AG04449 (cell line): ENCODE results near the gene APOBEC3B.

Experiments used
- CTCF ChIA-PET: fragments of 350-600 bp; formaldehyde crosslinking; extraction: SDS; loops from one replicate; lab custom pipeline; 2021; ENCODE audit warnings: antibody characterized with exemption; lab: Yijun Ruan, JAX
- POLR2A ChIA-PET: fragments of 400-600, 350-600 bp; formaldehyde crosslinking; extraction: SDS; loops from one replicate; lab custom pipeline; 2020; ENCODE audit warnings: antibody characterized with exemption, inconsistent platforms; lab: Yijun Ruan, JAX
- DNase-seq: peaks from one replicate; pipeline ENCODE4 v3.0.0-alpha.2; 2010; ENCODE audit warnings: low read depth, low spot score
- H3K4me3 ChIP-seq: 2 replicates; pipeline ENCODE4 v1.5.1; 2011; ENCODE audit warnings: low read depth, mild to moderate bottlenecking, control low read depth, low read length
- TF ChIP-seq, protein P1 (sequence below): IDR thresholded peaks from one replicate; pipeline ENCODE4 v1.5.1; 2011; ENCODE audit warnings: mild to moderate bottlenecking, moderate library complexity, low read length, control low read depth, inconsistent platforms; ENCODE audit not compliant: insufficient read depth; ENCODE audit errors: missing control alignments

Gene APOBEC3B

DNA sequence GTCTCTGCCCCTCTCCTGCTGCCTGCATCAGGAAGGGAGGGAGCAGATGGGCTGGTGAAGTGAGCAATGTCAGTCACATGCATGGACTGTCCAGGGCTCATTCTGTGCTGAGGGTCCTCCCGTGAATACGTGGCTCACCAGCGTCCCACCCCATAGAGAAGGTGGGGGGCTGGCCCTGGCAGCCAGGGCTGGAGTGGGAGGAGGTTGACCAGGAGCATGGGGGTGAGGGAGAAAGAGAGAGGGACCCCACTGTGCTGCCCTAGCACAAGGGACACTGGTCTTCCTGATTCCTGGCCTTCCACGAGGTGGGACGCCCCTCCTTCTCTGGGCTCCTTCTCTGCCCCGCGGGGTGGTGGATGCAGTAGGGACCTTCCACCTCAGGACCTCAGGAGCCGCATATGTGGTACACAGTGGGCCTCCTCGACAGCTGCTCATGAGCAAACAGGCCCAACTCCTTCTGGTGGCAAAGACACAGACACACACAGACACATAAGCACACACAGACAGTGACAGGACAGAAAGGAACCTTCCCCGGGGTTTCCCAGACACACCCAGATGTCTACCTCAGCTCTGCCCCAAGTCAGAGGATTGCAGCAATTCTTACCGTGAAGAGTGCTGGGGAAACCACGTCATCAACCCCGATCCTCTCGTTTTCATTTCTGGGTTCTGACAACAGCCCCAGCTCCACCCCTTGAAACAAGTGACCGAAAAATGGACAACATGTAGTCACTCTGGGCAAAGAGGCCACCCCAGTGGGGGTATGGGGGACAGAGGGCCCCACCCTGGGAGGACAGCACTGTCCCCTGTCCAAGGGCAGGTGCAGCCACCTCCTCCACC lies 28.4 kb upstream of the APOBEC3B start:
- no peak overlapping the region for H3K4me3 ChIP-seq
- ChIA-PET POLR2A (no interaction called here), CTCF (interaction anchor here (0.7 to 1.5 kb wide), 2 partner anchors 11 to 185 kb away, joined by 3 read pairs; no protein-coding TSS in a partner anchor)
- DNase-seq, result no peak
- TF ChIP-seq, protein P1, sequence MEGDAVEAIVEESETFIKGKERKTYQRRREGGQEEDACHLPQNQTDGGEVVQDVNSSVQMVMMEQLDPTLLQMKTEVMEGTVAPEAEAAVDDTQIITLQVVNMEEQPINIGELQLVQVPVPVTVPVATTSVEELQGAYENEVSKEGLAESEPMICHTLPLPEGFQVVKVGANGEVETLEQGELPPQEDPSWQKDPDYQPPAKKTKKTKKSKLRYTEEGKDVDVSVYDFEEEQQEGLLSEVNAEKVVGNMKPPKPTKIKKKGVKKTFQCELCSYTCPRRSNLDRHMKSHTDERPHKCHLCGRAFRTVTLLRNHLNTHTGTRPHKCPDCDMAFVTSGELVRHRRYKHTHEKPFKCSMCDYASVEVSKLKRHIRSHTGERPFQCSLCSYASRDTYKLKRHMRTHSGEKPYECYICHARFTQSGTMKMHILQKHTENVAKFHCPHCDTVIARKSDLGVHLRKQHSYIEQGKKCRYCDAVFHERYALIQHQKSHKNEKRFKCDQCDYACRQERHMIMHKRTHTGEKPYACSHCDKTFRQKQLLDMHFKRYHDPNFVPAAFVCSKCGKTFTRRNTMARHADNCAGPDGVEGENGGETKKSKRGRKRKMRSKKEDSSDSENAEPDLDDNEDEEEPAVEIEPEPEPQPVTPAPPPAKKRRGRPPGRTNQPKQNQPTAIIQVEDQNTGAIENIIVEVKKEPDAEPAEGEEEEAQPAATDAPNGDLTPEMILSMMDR, result no peak

DNA sequence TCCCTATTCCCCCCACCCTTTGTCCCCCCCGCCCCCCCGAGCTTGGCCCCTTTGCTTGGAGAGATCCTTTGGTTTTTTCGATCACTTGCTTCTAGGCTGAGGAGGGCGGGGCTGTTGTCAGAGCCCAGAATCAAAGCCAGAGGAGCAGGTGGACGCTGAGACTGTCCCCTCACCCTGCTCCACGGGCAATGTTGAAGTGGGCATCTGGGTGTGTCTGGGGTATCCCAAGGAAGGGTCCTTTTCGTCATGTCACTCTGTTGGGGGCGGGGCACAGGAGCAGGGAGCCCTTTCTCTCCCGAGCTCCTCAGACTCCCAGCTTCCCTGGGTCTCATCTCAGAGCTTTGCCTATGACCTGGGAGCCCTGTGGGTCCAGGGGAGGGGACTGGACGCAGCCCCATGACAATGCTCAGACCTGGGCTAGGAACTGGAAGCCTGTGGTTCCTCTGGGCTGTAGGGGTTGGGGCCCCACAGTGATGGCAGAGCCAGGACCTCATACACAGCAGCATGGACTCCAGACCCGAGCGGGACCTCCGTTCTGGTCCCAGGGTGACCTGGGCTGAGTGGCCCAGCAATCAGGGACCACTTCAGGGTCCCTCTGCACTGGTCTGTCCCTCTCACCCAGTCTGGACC lies 27.6 kb upstream of the APOBEC3B start:
- no peak for DNase-seq
- POLR2A ChIA-PET, result no interaction called here
- CTCF ChIA-PET, result interaction anchor here (1.5 kb wide), 1 partner anchor 186 kb away, joined by 3 read pairs; no protein-coding TSS in a partner anchor
- no peak overlapping the region for H3K4me3 ChIP-seq
- TF ChIP-seq, protein P1, result no peak

DNA sequence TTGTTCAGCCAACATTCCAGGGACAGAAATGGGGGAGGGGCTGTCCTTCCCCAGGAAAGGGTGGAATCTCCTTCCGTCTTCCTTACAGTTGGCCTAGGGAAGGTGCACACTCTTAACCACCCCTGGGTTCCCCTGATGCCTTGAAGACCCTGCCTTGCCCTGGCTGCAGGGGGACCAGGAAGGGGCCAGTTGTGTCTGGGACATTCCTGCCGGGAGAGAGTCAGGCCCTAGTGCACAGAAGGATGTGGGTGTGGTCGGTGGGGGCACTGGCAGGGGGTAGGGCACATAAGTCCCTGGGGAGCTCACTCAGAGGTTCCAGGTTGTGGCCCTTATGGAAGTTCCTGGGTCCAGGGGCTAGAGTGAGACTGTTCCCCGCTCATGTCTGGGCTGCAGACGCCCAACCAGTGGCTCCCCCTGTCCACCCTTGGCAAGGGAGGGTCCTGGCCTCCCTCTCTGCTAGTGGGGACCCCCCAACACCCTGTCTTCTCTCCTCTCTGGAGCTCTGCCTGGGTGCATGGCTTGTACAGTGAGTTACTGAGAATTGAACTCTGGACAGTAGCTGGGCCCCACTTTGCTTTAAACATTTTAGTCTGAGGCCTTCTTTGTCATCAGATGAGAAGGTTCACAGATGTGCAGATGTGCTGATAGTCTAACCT lies 26.8 kb upstream of the APOBEC3B start:
- POLR2A ChIA-PET, result no interaction called here
- TF ChIP-seq, protein P1, result no peak
- H3K4me3 ChIP-seq, result no peak overlapping the region
- CTCF ChIA-PET, result interaction anchor here (0.8 kb wide), 1 partner anchor 18 kb away, joined by 3 read pairs; no protein-coding TSS in a partner anchor
- no peak for DNase-seq

DNA sequence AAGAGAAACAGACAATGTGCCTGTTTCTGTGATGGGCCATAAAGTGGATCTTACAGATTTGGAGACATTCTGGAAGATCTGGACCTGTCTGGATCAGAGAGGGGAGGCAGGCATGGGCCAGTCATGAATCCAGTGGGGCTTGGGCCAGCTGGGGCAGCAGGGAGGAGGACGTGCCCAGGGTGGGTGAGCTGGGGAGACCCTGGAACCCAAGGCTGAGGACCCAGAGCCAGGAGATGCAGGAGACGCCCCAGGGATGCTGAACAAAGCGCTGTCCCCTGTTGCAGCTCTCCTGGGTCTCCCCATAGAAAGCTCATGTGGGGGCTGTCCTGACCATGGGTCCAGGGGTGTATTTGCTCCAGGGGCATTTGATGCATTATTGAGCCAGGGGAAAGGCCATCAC lies 26.2 kb upstream of the APOBEC3B start:
- no peak for DNase-seq
- ChIA-PET CTCF (no interaction called here), POLR2A (no interaction called here)
- TF ChIP-seq, protein P1, result no peak
- H3K4me3 ChIP-seq, result no peak overlapping the region

DNA sequence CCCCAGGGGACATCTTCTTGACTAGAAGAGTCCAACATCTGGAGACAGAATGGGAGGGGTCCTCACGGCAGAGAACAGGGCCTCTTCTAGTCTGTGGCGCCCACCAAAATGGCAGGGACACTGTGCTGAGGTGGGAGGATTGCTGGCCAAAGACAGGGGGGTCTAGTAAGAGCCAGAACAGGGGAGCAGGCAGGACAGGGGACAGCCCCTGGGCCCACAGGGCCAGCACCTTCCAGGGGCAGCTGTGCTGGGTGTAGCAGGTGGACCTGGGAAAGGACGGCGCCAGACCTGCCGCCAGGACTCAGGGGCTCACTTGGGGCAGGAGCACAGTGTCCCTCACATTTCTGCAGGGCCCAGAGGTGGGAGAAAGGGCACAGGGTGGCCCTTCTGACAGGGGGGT lies 25.6 kb upstream of the APOBEC3B start:
- TF ChIP-seq, protein P1, result no peak
- no peak overlapping the region for H3K4me3 ChIP-seq
- no peak for DNase-seq
- ChIA-PET CTCF (no interaction called here), POLR2A (no interaction called here)
